Measurements from ENCODE around the gene PSME3. TPM values are rescaled to one million over a fixed set of nuclear protein-coding genes. Genes with fewer than 3 reads are reported as not detected.
"Not testable (repeated sequence)": the region's sequence is repeated elsewhere in the genome, so short reads cannot be mapped to it uniquely, and the experiment has no call there.

PSME3 gene
- total and polyA plus RNA-seq, 2 of the 13 experiments (the other 11 are each of a cell fraction or from before 2014, with no cell fraction given) = 66.3 to 135 TPM

DNA sequence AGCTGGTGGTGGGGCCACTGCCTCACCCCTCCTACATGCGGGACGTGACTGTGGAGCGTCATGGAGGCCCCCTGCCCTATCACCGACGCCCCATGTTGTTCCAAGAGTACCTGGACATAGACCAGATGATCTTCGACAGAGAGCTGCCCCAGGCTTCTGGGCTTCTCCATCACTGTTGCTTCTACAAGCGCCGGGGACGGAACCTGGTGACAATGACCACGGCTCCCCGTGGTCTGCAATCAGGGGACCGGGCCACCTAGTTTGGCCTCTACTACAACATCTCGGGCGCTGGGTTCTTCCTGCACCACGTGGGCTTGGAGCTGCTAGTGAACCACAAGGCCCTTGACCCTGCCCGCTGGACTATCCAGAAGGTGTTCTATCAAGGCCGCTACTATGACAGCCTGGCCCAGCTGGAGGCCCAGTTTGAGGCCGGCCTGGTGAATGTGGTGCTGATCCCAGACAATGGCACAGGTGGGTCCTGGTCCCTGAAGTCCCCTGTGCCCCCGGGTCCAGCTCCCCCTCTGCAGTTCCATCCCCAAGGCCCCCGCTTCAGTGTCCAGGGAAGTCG, 34.6 kb downstream of the PSME3 start:
- ATAC-seq; H3K9ac ChIP-seq (ENCODE audit: insufficient read depth, low read depth, low read length); DNase-seq (ENCODE audit: low spot score); FAIRE-seq; in situ Hi-C loops (cut with HindIII; ENCODE audit: extremely low pct_ligation_motif_present, low pct_unique_long_range_greater_than_20kb); CTCF ChIA-PET (ENCODE audit: low intra/inter-chr PET ratio, low total read pairs); H3K27me3 ChIP-seq (ENCODE audit: control insufficient read depth in 1 of 2, insufficient read depth in 2 of 2, low read length in 2 of 2); H3K4me3 ChIP-seq (replicated peaks in 1 of 3; ENCODE audit: insufficient read depth in 1 of 3, low read depth in 2 of 3, low read length in 3 of 3); H3K27ac ChIP-seq (ENCODE audit: extremely low read length, insufficient read depth, low read length); H3K9me3 ChIP-seq (ENCODE audit: low read length); H4K20me1 ChIP-seq (ENCODE audit: insufficient read depth, low read length); H2AFZ ChIP-seq (ENCODE audit: low read length); BruUV-seq (replicated peaks); H3K4me2 ChIP-seq (ENCODE audit: low read depth, low read length); H3K79me2 ChIP-seq (ENCODE audit: insufficient read depth, low read length); H3K36me3 ChIP-seq (replicated peaks in 1 of 2; ENCODE audit: control insufficient read depth in 1 of 2, insufficient read depth in 2 of 2, low read length in 2 of 2): not testable (repeated sequence)
- POLR2A ChIA-PET = interaction anchor here (1.4 to 3.8 kb wide), 8 partner anchors 11 to 52 kb away, joined by 3 to 36 read pairs (median 18); partner anchors contain the start of gene AOC3
- peaks cover 82% of the 10 kb centered on the region for H3K4me1 ChIP-seq (ENCODE audit: insufficient read depth, low read length)
- TF ChIP-seq ZBTB38 (CRISPR knock-in tag; IDR thresholded peaks at IDR 0.05) (peak; percentile 26; the same call in 1 of the 2 replicates), MED8 (CRISPR knock-in tag; IDR thresholded peaks at IDR 0.05; ENCODE audit: insufficient replicate concordance) (peak; percentile 34)
- TF ChIP-seq, protein P1, sequence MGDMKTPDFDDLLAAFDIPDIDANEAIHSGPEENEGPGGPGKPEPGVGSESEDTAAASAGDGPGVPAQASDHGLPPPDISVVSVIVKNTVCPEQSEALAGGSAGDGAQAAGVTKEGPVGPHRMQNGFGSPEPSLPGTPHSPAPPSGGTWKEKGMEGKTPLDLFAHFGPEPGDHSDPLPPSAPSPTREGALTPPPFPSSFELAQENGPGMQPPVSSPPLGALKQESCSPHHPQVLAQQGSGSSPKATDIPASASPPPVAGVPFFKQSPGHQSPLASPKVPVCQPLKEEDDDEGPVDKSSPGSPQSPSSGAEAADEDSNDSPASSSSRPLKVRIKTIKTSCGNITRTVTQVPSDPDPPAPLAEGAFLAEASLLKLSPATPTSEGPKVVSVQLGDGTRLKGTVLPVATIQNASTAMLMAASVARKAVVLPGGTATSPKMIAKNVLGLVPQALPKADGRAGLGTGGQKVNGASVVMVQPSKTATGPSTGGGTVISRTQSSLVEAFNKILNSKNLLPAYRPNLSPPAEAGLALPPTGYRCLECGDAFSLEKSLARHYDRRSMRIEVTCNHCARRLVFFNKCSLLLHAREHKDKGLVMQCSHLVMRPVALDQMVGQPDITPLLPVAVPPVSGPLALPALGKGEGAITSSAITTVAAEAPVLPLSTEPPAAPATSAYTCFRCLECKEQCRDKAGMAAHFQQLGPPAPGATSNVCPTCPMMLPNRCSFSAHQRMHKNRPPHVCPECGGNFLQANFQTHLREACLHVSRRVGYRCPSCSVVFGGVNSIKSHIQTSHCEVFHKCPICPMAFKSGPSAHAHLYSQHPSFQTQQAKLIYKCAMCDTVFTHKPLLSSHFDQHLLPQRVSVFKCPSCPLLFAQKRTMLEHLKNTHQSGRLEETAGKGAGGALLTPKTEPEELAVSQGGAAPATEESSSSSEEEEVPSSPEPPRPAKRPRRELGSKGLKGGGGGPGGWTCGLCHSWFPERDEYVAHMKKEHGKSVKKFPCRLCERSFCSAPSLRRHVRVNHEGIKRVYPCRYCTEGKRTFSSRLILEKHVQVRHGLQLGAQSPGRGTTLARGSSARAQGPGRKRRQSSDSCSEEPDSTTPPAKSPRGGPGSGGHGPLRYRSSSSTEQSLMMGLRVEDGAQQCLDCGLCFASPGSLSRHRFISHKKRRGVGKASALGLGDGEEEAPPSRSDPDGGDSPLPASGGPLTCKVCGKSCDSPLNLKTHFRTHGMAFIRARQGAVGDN (CRISPR knock-in tag; IDR thresholded peaks at IDR 0.05) = peak; percentile 65
- 87% methylated on average over 9 of the region's 21 CpGs for WGBS (ENCODE audit: low lambda C conversion rate)
- intact Hi-C loops (cut with micrococcal nuclease; ENCODE audit: unreplicated experiment) = loop anchor here (2.0 kb wide), 1 partner anchor 15 kb away; no protein-coding TSS in a partner anchor

Data from HepG2 (cell line).